Measurements from ENCODE around the gene VPS26B.

The VPS26B gene

DNA sequence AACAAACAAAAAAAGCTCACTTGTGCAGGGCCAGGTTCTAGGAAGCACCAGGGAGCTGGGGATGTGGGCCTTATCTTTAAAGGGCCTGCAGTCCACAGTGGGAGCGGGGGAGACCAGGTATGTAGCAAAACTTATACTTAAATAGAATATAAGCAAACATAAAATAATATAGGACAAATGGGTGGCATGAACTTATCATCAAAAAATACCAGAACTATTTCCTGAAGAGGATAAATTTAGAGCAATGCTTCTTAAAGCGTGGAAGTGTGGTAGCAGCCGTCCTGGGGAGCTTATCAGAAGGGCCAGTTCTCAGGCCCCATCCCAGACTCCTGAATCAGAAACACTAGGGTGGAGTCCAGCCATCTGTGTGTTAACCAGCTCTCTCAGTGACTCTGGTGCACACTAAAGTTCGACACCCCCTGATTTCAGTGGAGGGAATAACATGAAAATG, 9.3 kb downstream of the VPS26B start:
- TF ChIP-seq, protein P1, sequence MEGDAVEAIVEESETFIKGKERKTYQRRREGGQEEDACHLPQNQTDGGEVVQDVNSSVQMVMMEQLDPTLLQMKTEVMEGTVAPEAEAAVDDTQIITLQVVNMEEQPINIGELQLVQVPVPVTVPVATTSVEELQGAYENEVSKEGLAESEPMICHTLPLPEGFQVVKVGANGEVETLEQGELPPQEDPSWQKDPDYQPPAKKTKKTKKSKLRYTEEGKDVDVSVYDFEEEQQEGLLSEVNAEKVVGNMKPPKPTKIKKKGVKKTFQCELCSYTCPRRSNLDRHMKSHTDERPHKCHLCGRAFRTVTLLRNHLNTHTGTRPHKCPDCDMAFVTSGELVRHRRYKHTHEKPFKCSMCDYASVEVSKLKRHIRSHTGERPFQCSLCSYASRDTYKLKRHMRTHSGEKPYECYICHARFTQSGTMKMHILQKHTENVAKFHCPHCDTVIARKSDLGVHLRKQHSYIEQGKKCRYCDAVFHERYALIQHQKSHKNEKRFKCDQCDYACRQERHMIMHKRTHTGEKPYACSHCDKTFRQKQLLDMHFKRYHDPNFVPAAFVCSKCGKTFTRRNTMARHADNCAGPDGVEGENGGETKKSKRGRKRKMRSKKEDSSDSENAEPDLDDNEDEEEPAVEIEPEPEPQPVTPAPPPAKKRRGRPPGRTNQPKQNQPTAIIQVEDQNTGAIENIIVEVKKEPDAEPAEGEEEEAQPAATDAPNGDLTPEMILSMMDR (conservative IDR thresholded peaks at IDR 0.05): no peak
- no peak for TF ChIP-seq ZFX (IDR thresholded peaks at IDR 0.05)
- H3K27ac ChIP-seq: no peak overlapping the region

- no peak for TF ChIP-seq ZFX (IDR thresholded peaks at IDR 0.05)
- TF ChIP-seq, protein P1 (conservative IDR thresholded peaks at IDR 0.05): no peak
- H3K27ac ChIP-seq: no peak overlapping the region
These were observed 10.9 kb downstream of the VPS26B start for GRCh38 chr11:134235399-134235798.

DNA sequence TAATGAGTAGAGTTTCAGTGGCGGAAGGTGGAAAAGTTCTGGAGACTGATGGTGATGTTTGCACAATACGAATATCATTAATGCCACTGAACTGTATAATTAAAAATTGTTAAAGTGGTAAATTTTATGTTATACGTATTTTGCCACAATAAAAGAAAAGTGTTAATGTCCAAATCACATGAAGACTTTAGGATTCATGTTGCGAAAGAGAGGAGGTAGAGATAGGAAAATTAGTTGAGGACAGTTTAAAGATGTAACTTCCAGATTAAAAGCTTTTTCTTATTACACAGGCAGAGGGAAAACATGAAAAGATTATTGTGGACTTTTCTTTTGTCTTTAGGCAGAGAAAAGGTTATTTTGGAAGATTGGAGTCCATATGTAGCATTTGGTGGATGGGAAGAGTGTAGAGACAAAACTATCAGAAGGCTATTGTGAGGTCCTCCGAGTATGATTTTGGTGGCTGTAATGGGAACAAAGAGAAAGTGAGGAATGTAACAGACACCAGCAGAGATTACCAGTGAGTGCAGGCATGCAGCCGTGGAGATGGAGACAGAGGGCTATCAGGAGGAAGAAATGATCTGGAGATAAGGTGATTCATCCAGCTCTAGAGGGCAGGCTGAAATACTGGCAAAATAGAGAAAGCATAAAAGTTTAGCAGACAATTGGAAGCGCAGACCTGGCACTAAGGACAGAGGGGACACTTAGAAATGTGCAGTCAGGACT, 12.5 kb downstream of the VPS26B start:
- TF ChIP-seq ZFX (IDR thresholded peaks at IDR 0.05): no peak
- TF ChIP-seq, protein P1 (conservative IDR thresholded peaks at IDR 0.05): no peak
- no peak overlapping the region for H3K27ac ChIP-seq

- no peak overlapping the region for H3K27ac ChIP-seq
- no peak for TF ChIP-seq ZFX (IDR thresholded peaks at IDR 0.05)
- TF ChIP-seq, protein P1 (conservative IDR thresholded peaks at IDR 0.05): no peak
These were observed 13.1 kb downstream of the VPS26B start for GRCh38 chr11:134237557-134237922.

- TF ChIP-seq ZFX (IDR thresholded peaks at IDR 0.05): no peak
- TF ChIP-seq, protein P1 (conservative IDR thresholded peaks at IDR 0.05): no peak
- no peak overlapping the region for H3K27ac ChIP-seq
These were observed 14.5 kb downstream of the VPS26B start for GRCh38 chr11:134238956-134239355.

DNA sequence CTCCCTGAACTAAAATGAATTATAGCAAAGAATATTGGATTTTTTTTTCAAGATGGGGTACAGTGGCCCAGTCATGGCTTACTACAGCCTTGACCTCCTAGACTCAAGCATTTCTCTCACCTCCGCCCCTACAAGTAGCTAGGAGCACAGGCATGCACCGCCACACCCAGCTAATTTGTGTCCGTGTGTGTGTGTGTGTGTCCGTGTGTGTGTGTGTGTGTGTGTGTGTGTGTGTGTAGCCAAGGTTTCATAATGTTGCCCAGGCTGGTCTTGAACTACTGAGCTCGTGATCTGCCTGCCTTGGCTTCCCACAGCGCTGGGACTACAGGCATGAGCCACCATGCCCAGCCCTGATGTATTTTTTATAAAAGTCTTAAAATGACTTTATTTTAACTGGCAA, 16.1 kb downstream of the VPS26B start:
- no peak overlapping the region for H3K27ac ChIP-seq
- TF ChIP-seq ZFX (IDR thresholded peaks at IDR 0.05): no peak
- TF ChIP-seq, protein P1 (conservative IDR thresholded peaks at IDR 0.05): no peak

DNA sequence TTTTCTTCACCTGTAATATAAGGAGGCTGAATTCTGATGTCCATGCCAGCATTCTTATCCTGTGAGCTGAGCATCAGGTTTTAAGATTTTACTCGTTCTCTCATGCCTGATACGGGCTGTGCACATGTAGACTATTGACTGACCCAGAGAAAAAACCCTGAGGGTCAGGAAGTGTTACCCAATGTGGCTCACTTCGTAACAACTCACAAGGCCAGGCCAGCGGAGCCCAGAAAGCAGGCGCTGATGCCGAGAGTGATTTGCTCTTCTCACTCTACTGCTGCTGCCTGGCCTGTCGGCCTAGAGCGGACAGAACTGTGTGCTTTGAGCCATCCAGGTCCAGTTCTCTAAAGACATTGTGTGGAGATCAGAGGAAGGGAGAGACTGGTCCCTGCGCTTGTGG, 17.9 kb downstream of the VPS26B start:
- TF ChIP-seq, protein P1 (conservative IDR thresholded peaks at IDR 0.05): no peak
- TF ChIP-seq ZFX (IDR thresholded peaks at IDR 0.05): no peak
- H3K27ac ChIP-seq: no peak overlapping the region
